Mesendoderm (in vitro differentiated cells): ENCODE data around the gene IRF2.

Experiments used
- DNase-seq: peaks from one replicate; pipeline ENCODE4 v3.0.0; 2013
- H2AK5ac ChIP-seq: 2 replicates; pipeline ENCODE4 v1.6.1; 2013; ENCODE audit warnings: low read length, inconsistent platforms
- H2BK120ac ChIP-seq: 2 replicates; pipeline ENCODE4 v1.6.1; 2013; ENCODE audit warnings: low read depth, mild to moderate bottlenecking, low read length, moderate library complexity, mixed read lengths
- H2BK15ac ChIP-seq: replicated peaks from 2 replicates; pipeline ENCODE4 v1.6.1; 2013; ENCODE audit warnings: low read depth, mild to moderate bottlenecking, moderate library complexity
- H2BK5ac ChIP-seq: 2 replicates; pipeline ENCODE4 v1.6.1; 2013; ENCODE audit warnings: low read length, inconsistent platforms
- H3K18ac ChIP-seq: 2 replicates; pipeline ENCODE4 v1.6.1; 2013; ENCODE audit warnings: mild to moderate bottlenecking, low read length, mixed read lengths
- H3K23ac ChIP-seq: one replicate; pipeline ENCODE4 v1.6.1; 2013; ENCODE audit warnings: low read length
- H3K27ac ChIP-seq: 2 replicates; pipeline ENCODE4 v1.5.1; 2013; ENCODE audit warnings: low read depth, mild to moderate bottlenecking, inconsistent platforms, low read length, moderate library complexity
- H3K27me3 ChIP-seq: 2 replicates; pipeline ENCODE4 v1.6.1; 2013; ENCODE audit warnings: low read length, control low read depth, mild to moderate bottlenecking, inconsistent platforms; ENCODE audit not compliant: insufficient read depth, poor library complexity
- H3K36me3 ChIP-seq: 2 replicates; pipeline ENCODE4 v1.6.1; 2013; ENCODE audit warnings: low read length, inconsistent platforms; ENCODE audit not compliant: control insufficient read depth, insufficient read depth
- H3K4ac ChIP-seq: one replicate; pipeline ENCODE4 v1.6.1; 2013; ENCODE audit warnings: low read depth, mild to moderate bottlenecking, low read length, moderate library complexity
- H3K4me1 ChIP-seq: 2 replicates; pipeline ENCODE4 v1.6.1; 2013; ENCODE audit warnings: low read depth, low read length, inconsistent platforms; ENCODE audit not compliant: control insufficient read depth
- H3K4me2 ChIP-seq: 2 replicates; pipeline ENCODE4 v1.6.1; 2013; ENCODE audit warnings: low read length
- H3K4me3 ChIP-seq: 2 replicates; pipeline ENCODE4 v1.5.1; 2013; ENCODE audit warnings: mild to moderate bottlenecking, low read length
- H3K56ac ChIP-seq: one replicate; pipeline ENCODE4 v1.6.1; 2013; ENCODE audit warnings: low read length
- H3K79me1 ChIP-seq: 2 replicates; pipeline ENCODE4 v1.6.1; 2013; ENCODE audit warnings: low read length, inconsistent platforms
- H3K79me2 ChIP-seq: 2 replicates; pipeline ENCODE4 v1.6.1; 2013; ENCODE audit warnings: mild to moderate bottlenecking, low read length; ENCODE audit not compliant: control insufficient read depth, insufficient read depth
- H3K9ac ChIP-seq: 2 replicates; pipeline ENCODE4 v1.6.1; 2013; ENCODE audit warnings: low read length, inconsistent platforms
- H4K5ac ChIP-seq: one replicate; pipeline ENCODE4 v1.6.1; 2013; ENCODE audit warnings: low read length
- H4K8ac ChIP-seq: one replicate; pipeline ENCODE4 v1.6.1; 2013; ENCODE audit warnings: low read depth, mild to moderate bottlenecking, control low read depth, low read length, moderate library complexity
- WGBS: extraction: QIAGEN DNeasy Blood & Tissue Kit; methylation state at CpG from one replicate; pipeline ENCODE4 v1.1.7; 2013; ENCODE audit warnings: low lambda C conversion rate, missing lambda C conversion rate; ENCODE audit not compliant: insufficient coverage; ENCODE audit errors: extremely low coverage; 5-methylcytosine and 5-hydroxymethylcytosine counted together

Gene IRF2

GRCh38 chr4:184373886-184374405 is 100.4 kb downstream of the IRF2 start:
- no peak overlapping the region for H2BK15ac ChIP-seq
- H3K4me2 ChIP-seq, result no peak overlapping the region
- no peaks in the 10 kb centered on the region for H3K27me3 ChIP-seq
- H4K5ac ChIP-seq, result no peak overlapping the region
- no peak overlapping the region for H3K9ac ChIP-seq
- no peak for DNase-seq
- no peak overlapping the region for H3K27ac ChIP-seq
- H3K79me1 ChIP-seq, result no peaks in the 10 kb centered on the region
- H2BK120ac ChIP-seq, result no peak overlapping the region
- no peaks in the 10 kb centered on the region for H3K79me2 ChIP-seq
- H3K4me1 ChIP-seq, result peaks cover 2% of the 10 kb centered on the region
- no peaks in the 10 kb centered on the region for H3K36me3 ChIP-seq
- H3K4ac ChIP-seq, result no peak overlapping the region
- H3K56ac ChIP-seq, result no peak overlapping the region
- no peak overlapping the region for H3K4me3 ChIP-seq
- H2AK5ac ChIP-seq, result no peak overlapping the region
- no CpG with 5 or more reads among the region's 2 CpGs for whole genome bisulfite sequencing
- H2BK5ac ChIP-seq, result no peak overlapping the region
- no peak overlapping the region for H4K8ac ChIP-seq
- H3K18ac ChIP-seq, result no peak overlapping the region
- H3K23ac ChIP-seq, result no peak overlapping the region

- Histone ChIP-seq H3K4me3 (no peak overlapping the region), H3K79me1 (no peaks in the 10 kb centered on the region), H2AK5ac (no peak overlapping the region), H3K4me2 (no peak overlapping the region), H4K5ac (no peak overlapping the region), H3K9ac (no peak overlapping the region), H4K8ac (no peak overlapping the region), H2BK15ac (no peak overlapping the region), H3K27me3 (no peaks in the 10 kb centered on the region), H3K27ac (no peak overlapping the region), H3K4me1 (peaks cover 2% of the 10 kb centered on the region), H2BK5ac (no peak overlapping the region), H3K79me2 (no peaks in the 10 kb centered on the region), H3K18ac (no peak overlapping the region), H3K56ac (no peak overlapping the region), H2BK120ac (no peak overlapping the region), H3K36me3 (no peaks in the 10 kb centered on the region), H3K23ac (no peak overlapping the region), H3K4ac (no peak overlapping the region)
- no peak for DNase-seq
- no CpG with 5 or more reads among the region's 12 CpGs for WGBS
Observed at GRCh38 chr4:184371390-184371787, 103.0 kb downstream of the IRF2 start.

DNA sequence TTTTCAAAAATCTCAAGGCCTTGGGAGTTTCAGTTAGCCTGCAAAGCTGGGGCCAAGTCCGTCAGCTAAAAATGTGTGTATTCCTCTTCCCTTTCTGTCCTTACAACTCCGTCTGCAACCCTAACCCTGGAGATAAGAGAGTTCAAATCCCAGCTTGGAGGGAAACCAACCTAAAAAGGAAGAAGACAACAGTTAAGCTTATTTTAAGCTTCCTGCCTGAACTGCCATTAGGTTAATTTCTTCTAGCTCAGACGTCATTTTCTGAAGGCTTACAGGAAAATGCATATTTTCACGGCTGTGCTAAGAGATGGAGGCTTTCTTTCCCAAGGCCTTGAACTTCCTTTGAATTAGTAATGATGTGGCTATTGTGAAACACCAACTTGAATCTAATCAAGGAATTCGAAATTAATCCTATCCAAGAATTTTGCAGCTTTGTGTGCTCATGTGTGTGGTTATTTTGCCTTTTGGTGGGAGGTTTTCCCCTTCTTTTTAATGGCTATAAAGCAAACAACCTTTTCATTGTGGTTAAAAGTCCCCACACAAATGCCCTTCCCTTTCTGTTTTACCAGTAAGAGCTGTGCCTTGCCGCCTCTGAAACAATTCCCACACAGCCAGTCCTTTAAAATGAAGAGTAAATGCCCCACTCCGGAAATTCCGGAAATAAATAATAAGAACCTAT is 103.5 kb downstream of the IRF2 start:
- Histone ChIP-seq H2BK15ac (no peak overlapping the region), H3K56ac (no peak overlapping the region), H2BK120ac (no peak overlapping the region), H3K79me1 (no peaks in the 10 kb centered on the region), H3K27me3 (no peaks in the 10 kb centered on the region), H3K4me1 (peaks cover 2% of the 10 kb centered on the region), H2BK5ac (no peak overlapping the region), H3K79me2 (no peaks in the 10 kb centered on the region), H3K23ac (no peak overlapping the region), H3K36me3 (no peaks in the 10 kb centered on the region), H2AK5ac (no peak overlapping the region), H3K9ac (no peak overlapping the region), H3K18ac (no peak overlapping the region), H4K5ac (no peak overlapping the region), H3K4me2 (no peak overlapping the region), H3K4me3 (no peak overlapping the region), H3K4ac (no peak overlapping the region), H4K8ac (peak overlapping the region; percentile 56), H3K27ac (no peak overlapping the region)
- no peak for DNase-seq
- WGBS, result no CpG with 5 or more reads among the region's 8 CpGs

DNA sequence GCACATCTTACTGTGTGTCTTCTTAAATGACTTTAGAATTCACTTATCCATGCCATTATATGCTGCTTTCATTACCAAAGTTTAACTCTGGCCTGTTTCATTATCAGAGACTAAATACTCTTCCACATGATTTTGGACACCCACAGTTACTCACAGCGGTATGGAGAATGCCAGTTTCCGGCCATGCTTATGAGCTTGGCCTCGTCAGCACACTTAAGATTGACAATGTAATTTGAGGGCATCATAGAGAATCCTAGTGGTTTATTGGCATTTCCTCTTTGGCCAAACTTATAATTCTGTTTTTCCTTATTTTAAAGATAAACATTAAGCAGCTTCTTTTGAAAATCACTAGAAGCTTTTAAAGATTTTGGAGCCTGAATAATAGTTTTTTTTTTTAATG is 104.5 kb downstream of the IRF2 start:
- Histone ChIP-seq H3K56ac (no peak overlapping the region), H3K79me2 (no peaks in the 10 kb centered on the region), H2BK15ac (no peak overlapping the region), H3K4ac (no peak overlapping the region), H3K36me3 (no peaks in the 10 kb centered on the region), H3K4me2 (no peak overlapping the region), H2BK5ac (no peak overlapping the region), H3K4me1 (peaks cover 2% of the 10 kb centered on the region), H3K23ac (no peak overlapping the region), H2AK5ac (no peak overlapping the region), H3K27ac (no peak overlapping the region), H3K9ac (no peak overlapping the region), H3K79me1 (no peaks in the 10 kb centered on the region), H3K27me3 (no peaks in the 10 kb centered on the region), H3K4me3 (no peak overlapping the region), H4K5ac (no peak overlapping the region), H4K8ac (no peak overlapping the region), H2BK120ac (no peak overlapping the region), H3K18ac (no peak overlapping the region)
- DNase-seq, result no peak
- no CpG with 5 or more reads among the region's 3 CpGs for WGBS

GRCh38 chr4:184368731-184369130 is 105.6 kb downstream of the IRF2 start:
- Histone ChIP-seq H3K56ac (no peak overlapping the region), H3K4ac (no peak overlapping the region), H2BK15ac (no peak overlapping the region), H2BK120ac (no peak overlapping the region), H3K4me3 (no peak overlapping the region), H4K8ac (no peak overlapping the region), H2BK5ac (no peak overlapping the region), H3K4me1 (peaks cover 2% of the 10 kb centered on the region), H3K4me2 (no peak overlapping the region), H4K5ac (no peak overlapping the region), H3K9ac (no peak overlapping the region), H3K79me2 (no peaks in the 10 kb centered on the region), H3K36me3 (no peaks in the 10 kb centered on the region), H3K18ac (no peak overlapping the region), H2AK5ac (no peak overlapping the region), H3K23ac (no peak overlapping the region), H3K27ac (no peak overlapping the region), H3K79me1 (no peaks in the 10 kb centered on the region), H3K27me3 (no peaks in the 10 kb centered on the region)
- DNase-seq, result no peak

DNA sequence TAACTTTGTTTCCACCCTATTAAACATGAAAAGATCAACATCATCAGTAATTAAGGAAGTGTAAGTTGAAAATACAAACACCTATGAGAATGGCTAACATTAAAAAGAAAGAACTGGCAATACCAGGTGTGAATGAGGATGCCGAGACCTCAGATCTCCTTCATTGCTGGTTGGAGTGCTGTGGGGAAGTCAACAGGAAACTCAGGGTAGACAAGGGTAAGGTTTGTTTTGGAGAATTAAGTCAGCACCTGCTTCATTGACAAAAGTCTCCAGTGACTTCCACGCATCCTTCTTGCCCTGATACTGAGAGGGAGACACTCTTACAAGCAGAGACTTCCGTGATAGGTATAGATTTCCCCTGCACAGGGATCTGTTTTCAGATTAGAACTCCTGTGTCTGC is 106.1 kb downstream of the IRF2 start:
- Histone ChIP-seq H3K27ac (no peak overlapping the region), H3K18ac (no peak overlapping the region), H3K4me2 (no peak overlapping the region), H3K4ac (no peak overlapping the region), H2AK5ac (no peak overlapping the region), H2BK120ac (no peak overlapping the region), H4K5ac (no peak overlapping the region), H3K27me3 (no peaks in the 10 kb centered on the region), H3K4me3 (no peak overlapping the region), H3K56ac (no peak overlapping the region), H3K9ac (no peak overlapping the region), H4K8ac (no peak overlapping the region), H3K36me3 (no peaks in the 10 kb centered on the region), H3K23ac (no peak overlapping the region), H2BK15ac (no peak overlapping the region), H3K79me2 (no peaks in the 10 kb centered on the region), H3K4me1 (peaks cover 2% of the 10 kb centered on the region), H3K79me1 (no peaks in the 10 kb centered on the region), H2BK5ac (no peak overlapping the region)
- WGBS, result no CpG with 5 or more reads among the region's 3 CpGs
- no peak for DNase-seq
